Ishikawa (cell line): ENCODE results near the gene FLNC.
A peak's percentile ranks its signal among the peaks of the same experiment; 100 is the strongest.

Experiments used
- CEBPB ChIP-seq: IDR thresholded peaks from 2 replicates; pipeline ENCODE4 v1.6.1; 2012
- CREB1 ChIP-seq: IDR thresholded peaks from 2 replicates; pipeline ENCODE4 v1.6.1; 2012; ENCODE audit warnings: low read depth
- EGR1 ChIP-seq: IDR thresholded peaks from 2 replicates; pipeline ENCODE4 v1.6.1; 2012
- EP300 ChIP-seq: IDR thresholded peaks from 2 replicates; pipeline ENCODE4 v1.6.1; 2012; ENCODE audit warnings: borderline replicate concordance
- FOXM1 ChIP-seq: IDR thresholded peaks from 2 replicates; pipeline ENCODE4 v1.6.1; 2012; ENCODE audit warnings: low read depth, borderline replicate concordance
- NFIC ChIP-seq: IDR thresholded peaks from 2 replicates; pipeline ENCODE4 v1.6.1; 2012
- RAD21 ChIP-seq: IDR thresholded peaks from 2 replicates; pipeline ENCODE4 v1.6.1; 2012; ENCODE audit warnings: low read depth
- TAF1 ChIP-seq: IDR thresholded peaks from 2 replicates; pipeline ENCODE4 v1.6.1; 2012; ENCODE audit warnings: low read depth, mild to moderate bottlenecking
- TCF12 ChIP-seq: IDR thresholded peaks from 2 replicates; pipeline ENCODE4 v1.6.1; 2012; ENCODE audit warnings: low read depth
- TEAD4 ChIP-seq: IDR thresholded peaks from 2 replicates; pipeline ENCODE4 v1.6.1; 2012
- USF1 ChIP-seq: IDR thresholded peaks from 2 replicates; pipeline ENCODE4 v1.6.1; 2012
- YY1 ChIP-seq: IDR thresholded peaks from 2 replicates; pipeline ENCODE4 v1.6.1; 2012; ENCODE audit warnings: low read depth
- ZBTB7A ChIP-seq: IDR thresholded peaks from 2 replicates; pipeline ENCODE4 v1.6.1; 2012; ENCODE audit warnings: low read depth
- TF ChIP-seq, protein P1 (sequence below): IDR thresholded peaks from 2 replicates; pipeline ENCODE4 v1.6.1; 2012
- TF ChIP-seq, protein P2 (sequence below): IDR thresholded peaks from 2 replicates; pipeline ENCODE4 v1.6.1; 2012; ENCODE audit warnings: low read depth, mild to moderate bottlenecking

Gene FLNC

GRCh38 chr7:128862571-128863432 lies 32.6 kb downstream of the FLNC start, which contains the start of gene ATP6V1F:
Gene ATP6V1F, plus strand, starts transcription at chr7:128862856. Its CDS starts 49 bp downstream, at chr7:128862905.
- 0 out of 2 replicates have a peak, but pooled peaks have one; percentile 41 for TF ChIP-seq CREB1
- TF ChIP-seq TAF1: peak; percentile 73
- TF ChIP-seq TCF12: no peak
- no peak for TF ChIP-seq CEBPB
- no peak for TF ChIP-seq NFIC
- 0 out of 2 replicates have a peak, but pooled peaks have one; percentile 28 for TF ChIP-seq EGR1
- TF ChIP-seq, protein P1, sequence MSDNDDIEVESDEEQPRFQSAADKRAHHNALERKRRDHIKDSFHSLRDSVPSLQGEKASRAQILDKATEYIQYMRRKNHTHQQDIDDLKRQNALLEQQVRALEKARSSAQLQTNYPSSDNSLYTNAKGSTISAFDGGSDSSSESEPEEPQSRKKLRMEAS: peak; percentile 58
- peak; percentile 66 for TF ChIP-seq YY1
- TF ChIP-seq RAD21: no peak
- no peak for TF ChIP-seq EP300
- TF ChIP-seq, protein P2, sequence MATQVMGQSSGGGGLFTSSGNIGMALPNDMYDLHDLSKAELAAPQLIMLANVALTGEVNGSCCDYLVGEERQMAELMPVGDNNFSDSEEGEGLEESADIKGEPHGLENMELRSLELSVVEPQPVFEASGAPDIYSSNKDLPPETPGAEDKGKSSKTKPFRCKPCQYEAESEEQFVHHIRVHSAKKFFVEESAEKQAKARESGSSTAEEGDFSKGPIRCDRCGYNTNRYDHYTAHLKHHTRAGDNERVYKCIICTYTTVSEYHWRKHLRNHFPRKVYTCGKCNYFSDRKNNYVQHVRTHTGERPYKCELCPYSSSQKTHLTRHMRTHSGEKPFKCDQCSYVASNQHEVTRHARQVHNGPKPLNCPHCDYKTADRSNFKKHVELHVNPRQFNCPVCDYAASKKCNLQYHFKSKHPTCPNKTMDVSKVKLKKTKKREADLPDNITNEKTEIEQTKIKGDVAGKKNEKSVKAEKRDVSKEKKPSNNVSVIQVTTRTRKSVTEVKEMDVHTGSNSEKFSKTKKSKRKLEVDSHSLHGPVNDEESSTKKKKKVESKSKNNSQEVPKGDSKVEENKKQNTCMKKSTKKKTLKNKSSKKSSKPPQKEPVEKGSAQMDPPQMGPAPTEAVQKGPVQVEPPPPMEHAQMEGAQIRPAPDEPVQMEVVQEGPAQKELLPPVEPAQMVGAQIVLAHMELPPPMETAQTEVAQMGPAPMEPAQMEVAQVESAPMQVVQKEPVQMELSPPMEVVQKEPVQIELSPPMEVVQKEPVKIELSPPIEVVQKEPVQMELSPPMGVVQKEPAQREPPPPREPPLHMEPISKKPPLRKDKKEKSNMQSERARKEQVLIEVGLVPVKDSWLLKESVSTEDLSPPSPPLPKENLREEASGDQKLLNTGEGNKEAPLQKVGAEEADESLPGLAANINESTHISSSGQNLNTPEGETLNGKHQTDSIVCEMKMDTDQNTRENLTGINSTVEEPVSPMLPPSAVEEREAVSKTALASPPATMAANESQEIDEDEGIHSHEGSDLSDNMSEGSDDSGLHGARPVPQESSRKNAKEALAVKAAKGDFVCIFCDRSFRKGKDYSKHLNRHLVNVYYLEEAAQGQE: no peak
- no peak for TF ChIP-seq ZBTB7A
- peak; percentile 87 for TF ChIP-seq TEAD4
- TF ChIP-seq FOXM1: no peak

DNA sequence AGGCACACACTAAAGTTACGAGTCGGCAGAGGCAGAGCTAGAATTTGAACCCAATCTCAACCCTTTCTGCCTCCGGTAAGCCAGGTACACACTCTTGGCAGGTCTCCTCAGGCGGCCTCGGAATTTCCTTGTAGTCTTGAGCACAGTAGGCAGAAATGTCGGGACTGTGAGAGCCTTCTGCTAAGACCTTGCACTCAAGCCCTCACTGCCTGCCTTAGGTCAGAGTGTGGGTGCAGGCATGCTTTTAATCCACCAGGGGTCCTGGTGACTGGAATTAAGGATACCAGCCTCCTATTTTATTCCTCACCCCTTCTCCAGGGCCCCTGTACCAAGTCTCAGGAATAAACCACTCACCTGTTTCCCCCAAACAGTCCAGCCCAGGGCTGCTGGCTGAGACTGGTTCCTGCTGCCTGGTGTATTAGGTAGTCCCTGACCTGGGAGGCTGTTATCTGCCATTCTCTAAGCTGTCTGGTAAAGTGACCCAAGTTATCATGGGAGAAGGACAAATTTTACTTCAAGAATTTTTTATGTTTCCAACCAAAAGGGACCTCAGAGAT lies 33.3 kb downstream of the FLNC start:
- no peak for TF ChIP-seq FOXM1
- TF ChIP-seq, protein P1: no peak
- no peak for TF ChIP-seq TAF1
- TF ChIP-seq CEBPB: no peak
- no peak for TF ChIP-seq TCF12
- TF ChIP-seq YY1: no peak
- no peak for TF ChIP-seq RAD21
- TF ChIP-seq, protein P2: no peak
- no peak for TF ChIP-seq EP300
- TF ChIP-seq CREB1: no peak
- no peak for TF ChIP-seq ZBTB7A
- TF ChIP-seq TEAD4: no peak
- no peak for TF ChIP-seq EGR1
- no peak for TF ChIP-seq USF1
- TF ChIP-seq NFIC: no peak

- TF ChIP-seq USF1 (no peak), EGR1 (no peak)
These were observed 35.1 kb downstream of the FLNC start for GRCh38 chr7:128865303-128865702.

GRCh38 chr7:128865996-128866877 lies 36.0 kb downstream of the FLNC start:
- TF ChIP-seq ZBTB7A (no peak), TAF1 (no peak), EP300 (no peak), TCF12 (no peak), FOXM1 (no peak), RAD21 (no peak), TEAD4 (no peak), EGR1 (no peak), YY1 (no peak), CREB1 (no peak), USF1 (no peak), NFIC (no peak), CEBPB (no peak)
- TF ChIP-seq, protein P1: no peak
- TF ChIP-seq, protein P2: no peak
